Measurements from ENCODE around the gene HIF1A.
"Not testable (repeated sequence)": the region's sequence is repeated elsewhere in the genome, so short reads cannot be mapped to it uniquely, and the experiment has no call there.

Gene HIF1A

DNA sequence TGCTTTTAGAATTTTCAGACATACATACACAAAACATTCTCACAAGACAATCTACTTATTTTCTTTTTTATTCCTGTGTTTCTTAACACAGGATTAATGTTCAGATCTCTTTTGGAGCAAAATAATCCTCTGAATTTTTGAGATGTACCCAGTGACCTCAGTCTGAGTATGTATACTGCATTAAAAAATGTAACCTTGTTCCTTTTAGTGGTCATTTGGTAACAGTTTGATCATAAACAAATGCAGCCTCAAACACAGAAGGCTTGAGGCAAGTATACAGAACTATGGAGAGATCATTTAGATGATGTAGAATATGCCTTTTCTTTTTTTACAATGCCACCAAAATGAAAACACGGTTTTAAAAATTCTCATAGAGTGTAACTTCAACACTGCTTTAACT is 9.7 kb downstream of the HIF1A start:
- TF ChIP-seq, protein P1, sequence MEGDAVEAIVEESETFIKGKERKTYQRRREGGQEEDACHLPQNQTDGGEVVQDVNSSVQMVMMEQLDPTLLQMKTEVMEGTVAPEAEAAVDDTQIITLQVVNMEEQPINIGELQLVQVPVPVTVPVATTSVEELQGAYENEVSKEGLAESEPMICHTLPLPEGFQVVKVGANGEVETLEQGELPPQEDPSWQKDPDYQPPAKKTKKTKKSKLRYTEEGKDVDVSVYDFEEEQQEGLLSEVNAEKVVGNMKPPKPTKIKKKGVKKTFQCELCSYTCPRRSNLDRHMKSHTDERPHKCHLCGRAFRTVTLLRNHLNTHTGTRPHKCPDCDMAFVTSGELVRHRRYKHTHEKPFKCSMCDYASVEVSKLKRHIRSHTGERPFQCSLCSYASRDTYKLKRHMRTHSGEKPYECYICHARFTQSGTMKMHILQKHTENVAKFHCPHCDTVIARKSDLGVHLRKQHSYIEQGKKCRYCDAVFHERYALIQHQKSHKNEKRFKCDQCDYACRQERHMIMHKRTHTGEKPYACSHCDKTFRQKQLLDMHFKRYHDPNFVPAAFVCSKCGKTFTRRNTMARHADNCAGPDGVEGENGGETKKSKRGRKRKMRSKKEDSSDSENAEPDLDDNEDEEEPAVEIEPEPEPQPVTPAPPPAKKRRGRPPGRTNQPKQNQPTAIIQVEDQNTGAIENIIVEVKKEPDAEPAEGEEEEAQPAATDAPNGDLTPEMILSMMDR (IDR thresholded peaks at IDR 0.05; ENCODE audit: insufficient read depth, low read depth, low read length, missing control alignments): no peak
- H3K4me3 ChIP-seq (ENCODE audit: low read depth, low read length): no peak overlapping the region
- DNase-seq (ENCODE audit: low read depth): no peak

DNA sequence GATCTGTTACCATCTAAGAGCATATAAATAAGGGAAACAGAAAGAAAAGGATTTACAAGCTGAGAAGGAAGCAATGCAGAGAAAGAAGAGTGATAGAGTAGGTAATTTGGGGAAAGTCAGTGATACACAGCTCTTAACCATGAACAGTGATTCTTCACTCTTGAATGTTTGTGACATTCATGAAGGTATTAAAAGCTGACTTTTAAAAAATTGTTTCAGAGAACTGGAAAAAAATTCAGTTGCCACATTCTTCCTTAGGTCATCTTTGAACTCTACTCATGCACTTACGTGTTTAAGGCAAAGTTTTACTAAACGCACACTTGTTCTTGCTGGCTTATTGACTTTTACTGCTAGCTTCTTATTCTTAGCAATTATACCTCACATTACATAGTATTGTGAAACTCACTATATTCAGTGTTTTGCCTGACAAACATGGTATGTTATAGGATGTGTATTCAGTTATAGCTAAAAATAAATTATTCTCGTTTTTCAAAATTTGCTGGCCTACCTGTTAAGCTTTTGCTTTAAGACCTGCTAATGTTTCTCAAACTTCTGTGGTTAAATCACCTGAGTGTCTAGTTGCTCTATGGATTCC is 10.9 kb downstream of the HIF1A start:
- no peak for DNase-seq (ENCODE audit: low read depth)
- TF ChIP-seq, protein P1 (IDR thresholded peaks at IDR 0.05; ENCODE audit: insufficient read depth, low read depth, low read length, missing control alignments): no peak
- no peak overlapping the region for H3K4me3 ChIP-seq (ENCODE audit: low read depth, low read length)

DNA sequence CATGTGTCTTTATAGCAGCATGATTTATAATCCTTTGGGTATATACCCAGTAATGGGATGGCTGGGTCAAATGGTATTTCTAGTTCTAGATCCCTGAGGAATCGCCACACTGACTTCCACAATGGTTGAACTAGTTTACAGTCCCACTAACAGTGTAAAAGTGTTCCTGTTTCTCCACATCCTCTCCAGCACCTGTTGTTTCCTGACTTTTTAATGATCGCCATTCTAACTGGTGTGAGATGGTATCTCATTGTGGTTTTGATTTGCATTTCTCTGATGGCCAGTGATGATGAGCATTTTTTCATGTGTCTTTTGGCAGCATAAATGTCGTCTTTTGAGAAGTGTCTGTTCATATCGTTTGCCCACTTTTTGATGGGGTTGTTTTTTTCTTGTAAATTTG is 12.5 kb downstream of the HIF1A start:
- H3K4me3 ChIP-seq (ENCODE audit: low read depth, low read length); DNase-seq (ENCODE audit: low read depth): not testable (repeated sequence)

DNA sequence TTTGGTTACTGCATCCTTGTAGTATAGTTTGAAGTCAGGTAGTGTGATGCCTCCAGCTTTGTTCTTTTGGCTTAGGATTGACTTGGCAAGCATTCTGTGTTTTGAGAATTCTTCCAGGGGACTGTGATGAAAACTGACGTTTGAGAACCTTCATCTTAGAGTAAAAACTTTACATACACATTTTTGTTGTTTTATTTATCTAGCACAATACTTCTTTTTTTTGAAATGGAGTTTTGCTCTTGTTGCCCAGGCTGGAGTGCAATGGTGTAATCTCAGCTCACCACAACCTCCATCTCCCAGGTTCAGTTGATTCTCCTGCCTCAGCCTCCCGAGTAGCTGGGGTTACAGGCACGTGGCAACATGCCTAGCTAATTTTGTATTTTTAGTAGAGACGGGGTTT is 13.4 kb downstream of the HIF1A start:
- not testable (repeated sequence) for H3K4me3 ChIP-seq (ENCODE audit: low read depth, low read length); DNase-seq (ENCODE audit: low read depth)

DNA sequence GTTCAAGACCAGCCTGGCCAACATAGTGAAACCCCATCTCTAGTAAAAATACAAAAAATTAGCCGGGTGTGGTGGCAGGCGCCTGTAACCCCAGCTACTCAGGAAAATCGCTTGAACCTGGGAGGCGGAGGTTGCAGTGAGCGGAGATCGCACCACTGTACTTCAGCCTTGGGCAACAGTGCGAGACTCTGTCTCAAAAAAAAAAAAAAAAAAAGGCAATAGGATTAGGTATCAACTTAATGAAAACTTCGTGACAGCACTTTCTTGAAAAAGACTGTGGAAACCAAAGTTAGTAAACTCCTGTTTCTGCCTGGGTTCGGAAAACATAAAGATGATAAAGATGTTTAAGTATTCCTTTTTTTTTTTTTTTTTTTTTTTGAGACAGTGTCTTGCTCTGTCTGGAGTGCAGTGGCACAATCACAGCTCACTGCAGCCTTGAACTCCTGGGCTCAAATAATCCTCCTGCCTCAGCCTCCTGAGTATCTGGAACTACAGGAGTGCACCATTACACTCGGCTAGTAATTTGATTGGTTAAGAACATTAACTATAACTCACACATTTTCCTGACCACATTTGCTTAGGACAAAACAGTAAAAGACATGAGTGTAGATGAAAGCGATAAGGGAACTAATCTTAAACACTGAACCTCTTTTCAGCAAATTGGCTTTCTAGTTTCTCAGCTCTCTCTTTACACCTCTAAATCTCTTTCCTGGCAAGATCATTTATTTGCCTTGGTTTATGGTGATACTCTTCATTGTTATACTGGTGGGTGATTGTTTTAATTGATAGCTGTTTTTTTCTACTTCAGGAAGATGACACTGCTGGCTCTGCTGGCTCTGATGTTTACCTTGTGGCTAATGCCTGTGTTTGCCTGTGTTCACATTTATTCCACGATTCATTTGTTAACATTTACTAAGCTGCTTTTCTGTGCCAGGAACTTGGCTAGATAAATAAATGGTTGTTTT is 15.8 kb downstream of the HIF1A start:
- TF ChIP-seq, protein P1 (IDR thresholded peaks at IDR 0.05; ENCODE audit: insufficient read depth, low read depth, low read length, missing control alignments): no peak
- DNase-seq (ENCODE audit: low read depth): peak; percentile 34
- H3K4me3 ChIP-seq (ENCODE audit: low read depth, low read length): no peak overlapping the region

DNA sequence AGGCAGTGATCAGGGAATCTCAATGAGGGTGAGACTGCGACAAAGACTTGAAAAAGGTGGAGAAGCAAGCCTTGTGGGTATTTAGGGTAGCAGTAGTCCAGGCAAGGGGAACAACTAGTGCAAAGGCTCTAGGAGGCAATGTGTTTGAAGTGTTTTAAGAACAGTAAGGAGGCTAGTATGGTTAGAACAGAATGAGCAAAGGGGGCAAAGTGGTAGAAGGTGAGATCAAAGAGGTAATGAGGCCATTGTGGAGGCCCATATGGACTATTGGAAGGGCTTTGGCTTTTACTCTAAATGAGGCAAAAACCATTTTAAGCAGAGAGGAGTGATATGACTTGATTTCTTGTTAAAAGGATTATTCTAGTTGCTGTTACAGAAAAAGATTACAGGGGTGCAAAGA is 16.8 kb downstream of the HIF1A start:
- no peak for DNase-seq (ENCODE audit: low read depth)
- TF ChIP-seq, protein P1 (IDR thresholded peaks at IDR 0.05; ENCODE audit: insufficient read depth, low read depth, low read length, missing control alignments): no peak
- no peak overlapping the region for H3K4me3 ChIP-seq (ENCODE audit: low read depth, low read length)

DNA sequence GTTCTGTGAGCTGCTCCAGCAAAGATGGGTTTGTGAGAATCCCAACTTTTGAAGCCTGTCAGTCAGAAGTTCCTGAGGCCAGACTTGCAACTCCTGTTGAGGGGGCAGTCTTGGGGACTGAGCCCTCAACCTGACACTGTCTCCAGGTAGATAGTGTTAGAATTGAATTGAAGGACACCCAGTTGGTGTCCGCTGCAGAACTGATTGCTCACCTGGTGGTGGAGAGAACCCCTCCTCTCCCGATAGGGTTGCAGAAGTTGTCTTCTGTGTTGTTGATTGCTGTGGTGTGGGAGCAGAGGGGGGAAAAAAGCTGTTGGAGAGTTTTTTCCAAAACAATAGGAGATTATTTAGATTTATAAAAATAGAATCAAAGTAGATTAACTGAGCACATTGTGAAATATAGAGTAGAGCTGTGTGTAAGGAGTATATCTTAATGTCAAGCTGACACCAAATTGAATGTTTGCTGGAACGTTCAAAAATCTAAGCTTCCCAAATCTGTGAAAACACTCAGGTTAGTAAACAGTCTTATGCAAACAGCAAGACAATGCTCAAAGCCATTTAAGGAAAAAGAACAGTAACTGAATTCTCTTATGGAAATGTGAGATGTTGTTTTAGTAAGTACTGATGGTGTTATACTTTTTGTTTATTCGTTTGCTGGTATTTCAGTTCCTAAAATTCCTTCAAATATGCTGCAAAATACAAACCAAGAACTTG is 18.6 kb downstream of the HIF1A start:
- DNase-seq (ENCODE audit: low read depth): no peak
- TF ChIP-seq, protein P1 (IDR thresholded peaks at IDR 0.05; ENCODE audit: insufficient read depth, low read depth, low read length, missing control alignments): no peak
- H3K4me3 ChIP-seq (ENCODE audit: low read depth, low read length): no peak overlapping the region

All from GM12865 (cell line).